ENCODE measurements around the gene SLC6A13. TPM values are rescaled to one million over a fixed set of nuclear protein-coding genes. Genes with fewer than 3 reads are reported as not detected.

The SLC6A13 gene
- total and polyA plus RNA-seq, 2 donors (not counting 3 experiments of a cell fraction or from before 2014, with no cell fraction given), result 0.14 TPM; not detected in 1

DNA sequence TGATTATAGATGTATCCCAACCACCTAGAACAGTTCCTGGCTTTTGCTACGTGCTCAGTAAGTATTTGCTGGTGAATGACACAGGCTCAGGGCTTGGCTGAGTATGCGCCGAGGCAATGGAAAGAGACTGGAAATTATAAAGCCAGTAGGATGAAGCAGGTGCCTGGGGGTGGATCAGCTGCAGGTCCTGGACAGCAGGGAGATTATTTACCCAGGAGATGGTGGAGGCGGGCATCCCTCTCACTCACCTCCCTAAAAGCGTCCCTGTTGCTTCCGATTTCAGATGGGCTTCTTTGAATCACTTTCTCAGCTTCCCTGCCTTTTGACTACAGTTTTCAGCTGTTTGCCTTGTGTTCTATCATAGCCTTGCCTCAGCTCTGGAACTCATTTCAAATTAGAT, 6.4 kb downstream of the SLC6A13 start:
- ChIA-PET CTCF (no interaction called here), POLR2A (no interaction called here)
- Histone ChIP-seq H3K9ac (replicated peaks; ENCODE audit: extremely low read depth, insufficient read depth, low read length) (no peak overlapping the region), H4K20me1 (replicated peaks; ENCODE audit: control insufficient read depth, extremely low read depth, insufficient read depth, low read length) (no peaks in the 10 kb centered on the region), H3K4me1 (ENCODE audit: control insufficient read depth, extremely low read depth, insufficient read depth, low read length) (no peaks in the 10 kb centered on the region), H3K36me3 (ENCODE audit: control insufficient read depth in 2 of 2, extremely low read depth in 1 of 2, insufficient read depth in 2 of 2, low read length in 2 of 2) (no peaks in the 10 kb centered on the region), H3K4me2 (ENCODE audit: insufficient read depth, low read length) (no peak overlapping the region), H3K27ac (ENCODE audit: insufficient read depth, low read depth, low read length) (no peak overlapping the region), H3K27me3 (ENCODE audit: control insufficient read depth in 2 of 2, insufficient read depth in 2 of 2, low read length in 2 of 2) (peaks cover 4 to 7% of the 10 kb centered on the region in 2 experiments), H3K79me2 (ENCODE audit: control insufficient read depth, insufficient read depth, low read length) (no peaks in the 10 kb centered on the region), H3K9me3 (replicated peaks; ENCODE audit: control insufficient read depth, insufficient read depth, low read length) (no peaks in the 10 kb centered on the region), H2AFZ (ENCODE audit: low read depth, low read length) (no peak overlapping the region), H3K4me3 (replicated peaks in 1 of 3; ENCODE audit: insufficient read depth in 1 of 3, low read depth in 1 of 3, low read length in 3 of 3) (no peak overlapping the region), H3K9me1 (replicated peaks; ENCODE audit: control insufficient read depth, extremely low read depth, insufficient read depth, low read length) (no peaks in the 10 kb centered on the region)
- TF ChIP-seq POLR2AphosphoS5 (IDR thresholded peaks at IDR 0.05; ENCODE audit: insufficient read depth, low read depth, low read length) (no peak), FOS (IDR thresholded peaks at IDR 0.05; ENCODE audit: borderline replicate concordance, insufficient read depth, low read length) (no peak), MYC (IDR thresholded peaks at IDR 0.05; ENCODE audit: low read depth, low read length) (no peak), JUN (IDR thresholded peaks at IDR 0.05; ENCODE audit: borderline replicate concordance, insufficient read depth, insufficient read length, low read depth) (no peak), CTCF (IDR thresholded peaks at IDR 0.05; ENCODE audit: extremely low read depth in 1 of 2, insufficient read depth in 1 of 2, low read depth in 1 of 2, low read length in 2 of 2) (no peak), GATA2 (IDR thresholded peaks at IDR 0.05; ENCODE audit: insufficient read depth, insufficient read length, low read depth, low read length) (no peak), EZH2 (IDR thresholded peaks at IDR 0.05; ENCODE audit: borderline replicate concordance, low read depth, low read length, severe bottlenecking) (no peak), POLR2A (IDR thresholded peaks at IDR 0.05; ENCODE audit: low read depth, low read length) (no peak)
- TF ChIP-seq, protein P1, sequence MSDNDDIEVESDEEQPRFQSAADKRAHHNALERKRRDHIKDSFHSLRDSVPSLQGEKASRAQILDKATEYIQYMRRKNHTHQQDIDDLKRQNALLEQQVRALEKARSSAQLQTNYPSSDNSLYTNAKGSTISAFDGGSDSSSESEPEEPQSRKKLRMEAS (IDR thresholded peaks at IDR 0.05; ENCODE audit: insufficient read depth, insufficient read length), result no peak
- no TSS peak for BruUV-seq (replicated peaks)
- dilution Hi-C loops (cut with MboI; ENCODE audit: extremely low pct_ligation_motif_present, low sequenced_read_pairs) (no loop called here), intact Hi-C loops (cut with micrococcal nuclease) (no loop called here)
- DNase-seq (ENCODE audit: low read depth, low spot score) (no peak), FAIRE-seq (no peak)

Measured in endothelial cell of umbilical vein (primary cell).